Measurements from ENCODE around the gene ZDHHC12. TPM values are rescaled to one million over a fixed set of nuclear protein-coding genes. Genes with fewer than 3 reads are reported as not detected.

The ZDHHC12 gene
- total RNA-seq, 1 experiment from 2014 or later, result 39.3 TPM

GRCh38 chr9:128768606-128769005 is 44.7 kb upstream of the ZDHHC12 start:
- CTCF ChIA-PET, result no interaction called here
- no TSS peak for BruUV-seq (replicated peaks)
- POLR2A ChIA-PET, result no interaction called here

GRCh38 chr9:128765499-128765898 is 41.6 kb upstream of the ZDHHC12 start:
- no peak overlapping the region for H3K27ac ChIP-seq (ENCODE audit: low read length)
- no peaks in the 10 kb centered on the region for H3K36me3 ChIP-seq (ENCODE audit: control insufficient read depth, insufficient read depth, low read length)
- TF ChIP-seq SIN3A (IDR thresholded peaks at IDR 0.05; ENCODE audit: borderline replicate concordance, insufficient read depth, low read depth, low read length) (no peak), CTCF (IDR thresholded peaks at IDR 0.05) (no peak), POLR2AphosphoS5 (IDR thresholded peaks at IDR 0.05; ENCODE audit: low read depth, low read length) (no peak), TCF7L2 (IDR thresholded peaks at IDR 0.05; ENCODE audit: low read depth, low read length) (no peak)
- TF ChIP-seq, protein P1, sequence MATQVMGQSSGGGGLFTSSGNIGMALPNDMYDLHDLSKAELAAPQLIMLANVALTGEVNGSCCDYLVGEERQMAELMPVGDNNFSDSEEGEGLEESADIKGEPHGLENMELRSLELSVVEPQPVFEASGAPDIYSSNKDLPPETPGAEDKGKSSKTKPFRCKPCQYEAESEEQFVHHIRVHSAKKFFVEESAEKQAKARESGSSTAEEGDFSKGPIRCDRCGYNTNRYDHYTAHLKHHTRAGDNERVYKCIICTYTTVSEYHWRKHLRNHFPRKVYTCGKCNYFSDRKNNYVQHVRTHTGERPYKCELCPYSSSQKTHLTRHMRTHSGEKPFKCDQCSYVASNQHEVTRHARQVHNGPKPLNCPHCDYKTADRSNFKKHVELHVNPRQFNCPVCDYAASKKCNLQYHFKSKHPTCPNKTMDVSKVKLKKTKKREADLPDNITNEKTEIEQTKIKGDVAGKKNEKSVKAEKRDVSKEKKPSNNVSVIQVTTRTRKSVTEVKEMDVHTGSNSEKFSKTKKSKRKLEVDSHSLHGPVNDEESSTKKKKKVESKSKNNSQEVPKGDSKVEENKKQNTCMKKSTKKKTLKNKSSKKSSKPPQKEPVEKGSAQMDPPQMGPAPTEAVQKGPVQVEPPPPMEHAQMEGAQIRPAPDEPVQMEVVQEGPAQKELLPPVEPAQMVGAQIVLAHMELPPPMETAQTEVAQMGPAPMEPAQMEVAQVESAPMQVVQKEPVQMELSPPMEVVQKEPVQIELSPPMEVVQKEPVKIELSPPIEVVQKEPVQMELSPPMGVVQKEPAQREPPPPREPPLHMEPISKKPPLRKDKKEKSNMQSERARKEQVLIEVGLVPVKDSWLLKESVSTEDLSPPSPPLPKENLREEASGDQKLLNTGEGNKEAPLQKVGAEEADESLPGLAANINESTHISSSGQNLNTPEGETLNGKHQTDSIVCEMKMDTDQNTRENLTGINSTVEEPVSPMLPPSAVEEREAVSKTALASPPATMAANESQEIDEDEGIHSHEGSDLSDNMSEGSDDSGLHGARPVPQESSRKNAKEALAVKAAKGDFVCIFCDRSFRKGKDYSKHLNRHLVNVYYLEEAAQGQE (IDR thresholded peaks at IDR 0.05; ENCODE audit: insufficient read depth in 1 of 2, low read depth in 2 of 2, low read length in 1 of 2), result no peak
- H3K9me3 ChIP-seq (ENCODE audit: control insufficient read depth, insufficient read depth, low read depth, low read length), result no peaks in the 10 kb centered on the region
- POLR2A ChIA-PET, result no interaction called here
- CTCF ChIA-PET, result no interaction called here
- no peaks in the 10 kb centered on the region for H3K4me1 ChIP-seq (ENCODE audit: control insufficient read depth, insufficient read depth, low read length)
- intact Hi-C loops (cut with micrococcal nuclease; ENCODE audit: unreplicated experiment), result no loop called here
- H3K4me3 ChIP-seq (ENCODE audit: low read depth in 2 of 2, low read length in 2 of 2), result no peak overlapping the region
- ATAC-seq (no peak), DNase-seq (ENCODE audit: low read depth, low spot score) (no peak)
- in situ Hi-C loops (cut with HindIII; ENCODE audit: low pct_unique_long_range_greater_than_20kb, low sequenced_read_pairs), result no loop called here
- no peaks in the 10 kb centered on the region for H3K27me3 ChIP-seq (ENCODE audit: control insufficient read depth, insufficient read depth, low read length)
- BruUV-seq (replicated peaks), result no TSS peak

More at GRCh38 chr9:128768606-128769005, 44.7 kb upstream of the ZDHHC12 start:
- DNase-seq (ENCODE audit: low read depth, low spot score) (no peak), ATAC-seq (no peak)
- H3K4me3 ChIP-seq (ENCODE audit: low read depth in 2 of 2, low read length in 2 of 2), result no peak overlapping the region
- no peaks in the 10 kb centered on the region for H3K27me3 ChIP-seq (ENCODE audit: control insufficient read depth, insufficient read depth, low read length)
- H3K4me1 ChIP-seq (ENCODE audit: control insufficient read depth, insufficient read depth, low read length), result no peaks in the 10 kb centered on the region
- H3K36me3 ChIP-seq (ENCODE audit: control insufficient read depth, insufficient read depth, low read length), result no peaks in the 10 kb centered on the region
- in situ Hi-C loops (cut with HindIII; ENCODE audit: low pct_unique_long_range_greater_than_20kb, low sequenced_read_pairs) (no loop called here), intact Hi-C loops (cut with micrococcal nuclease; ENCODE audit: unreplicated experiment) (no loop called here)
- no peak overlapping the region for H3K27ac ChIP-seq (ENCODE audit: low read length)
- H3K9me3 ChIP-seq (ENCODE audit: control insufficient read depth, insufficient read depth, low read depth, low read length), result no peaks in the 10 kb centered on the region
- TF ChIP-seq CTCF (IDR thresholded peaks at IDR 0.05) (no peak), SIN3A (IDR thresholded peaks at IDR 0.05; ENCODE audit: borderline replicate concordance, insufficient read depth, low read depth, low read length) (no peak), TCF7L2 (IDR thresholded peaks at IDR 0.05; ENCODE audit: low read depth, low read length) (no peak), POLR2AphosphoS5 (IDR thresholded peaks at IDR 0.05; ENCODE audit: low read depth, low read length) (no peak)
- TF ChIP-seq, protein P1 (IDR thresholded peaks at IDR 0.05; ENCODE audit: insufficient read depth in 1 of 2, low read depth in 2 of 2, low read length in 1 of 2), result no peak
